Measurements from ENCODE around the gene GPRC5C. TPM values are rescaled to one million over a fixed set of nuclear protein-coding genes. Genes with fewer than 3 reads are reported as not detected.

The GPRC5C gene
- polyA plus RNA-seq, 1 donor from 2014 or later = 12.8 TPM

DNA sequence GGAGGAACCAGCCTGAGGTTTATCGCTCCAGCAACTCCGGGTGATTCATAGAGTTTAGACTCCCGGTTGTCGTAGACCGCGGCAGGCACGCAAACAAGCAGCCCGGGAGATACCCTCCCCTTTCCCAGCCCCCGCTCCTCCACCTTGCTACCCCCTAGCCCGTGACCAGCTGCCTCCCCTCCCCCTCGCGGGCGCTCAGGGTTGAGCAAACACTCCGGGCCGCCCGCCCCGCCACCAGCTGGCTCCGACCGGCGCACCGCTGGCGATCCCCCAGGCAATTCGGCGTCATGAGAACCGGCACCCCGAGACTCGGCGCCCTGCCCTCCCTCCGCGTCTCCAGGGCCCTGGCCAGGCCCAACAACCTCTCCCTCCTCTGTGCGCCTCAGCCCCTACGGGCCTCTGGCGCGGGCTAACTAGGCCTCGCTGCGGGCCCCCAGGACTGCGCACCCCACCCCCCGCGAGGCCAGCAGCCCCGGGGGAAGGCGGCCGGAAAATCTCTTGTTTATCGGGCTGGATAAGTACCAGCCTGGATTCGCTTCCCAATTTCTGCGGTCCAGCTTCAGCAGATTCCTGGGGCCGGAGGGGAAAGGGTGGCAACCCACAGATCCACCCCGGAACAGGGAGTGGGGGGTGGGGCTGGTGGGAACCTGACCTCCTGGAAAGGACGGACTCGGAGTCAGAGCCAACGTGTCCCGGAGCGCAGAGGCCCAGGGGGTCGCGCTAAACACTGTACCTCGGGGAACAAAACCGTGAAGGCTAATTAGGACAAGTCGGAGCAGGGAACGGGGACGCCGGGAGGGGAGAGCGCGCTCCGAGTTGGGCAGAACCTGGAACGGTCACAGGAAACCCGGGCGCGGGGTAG is 951 bp upstream of the GPRC5C start:
- no peaks in the 10 kb centered on the region for H3K9me2 ChIP-seq (ENCODE audit: insufficient read depth, low read length)
- H3F3A ChIP-seq (ENCODE audit: insufficient read depth, low read length, poor library complexity, severe bottlenecking) = no peaks in the 10 kb centered on the region
- no peaks in the 10 kb centered on the region for H3K79me2 ChIP-seq (replicated peaks; ENCODE audit: insufficient read depth, low read length)
- H3K4me3 ChIP-seq (ENCODE audit: low read length) = peak overlapping the region; percentile 83
- peak overlapping the region; percentile 83 for H3K4me2 ChIP-seq (ENCODE audit: low read length)
- H4K20me1 ChIP-seq (ENCODE audit: insufficient read depth) = no peaks in the 10 kb centered on the region
- H3K36me3 ChIP-seq (ENCODE audit: insufficient read depth, low read length) = no peaks in the 10 kb centered on the region
- peak overlapping the region; percentile 73 for H2AFZ ChIP-seq (ENCODE audit: low read depth, low read length)
- TF ChIP-seq POLR2AphosphoS5 (IDR thresholded peaks at IDR 0.05) (no peak), TAF1 (IDR thresholded peaks at IDR 0.05; ENCODE audit: low read depth) (peak; percentile 5), EZH2 (IDR thresholded peaks at IDR 0.05; ENCODE audit: borderline replicate concordance, insufficient read depth, low read length, poor library complexity, severe bottlenecking) (peak; percentile 36)
- TF ChIP-seq, protein P1, sequence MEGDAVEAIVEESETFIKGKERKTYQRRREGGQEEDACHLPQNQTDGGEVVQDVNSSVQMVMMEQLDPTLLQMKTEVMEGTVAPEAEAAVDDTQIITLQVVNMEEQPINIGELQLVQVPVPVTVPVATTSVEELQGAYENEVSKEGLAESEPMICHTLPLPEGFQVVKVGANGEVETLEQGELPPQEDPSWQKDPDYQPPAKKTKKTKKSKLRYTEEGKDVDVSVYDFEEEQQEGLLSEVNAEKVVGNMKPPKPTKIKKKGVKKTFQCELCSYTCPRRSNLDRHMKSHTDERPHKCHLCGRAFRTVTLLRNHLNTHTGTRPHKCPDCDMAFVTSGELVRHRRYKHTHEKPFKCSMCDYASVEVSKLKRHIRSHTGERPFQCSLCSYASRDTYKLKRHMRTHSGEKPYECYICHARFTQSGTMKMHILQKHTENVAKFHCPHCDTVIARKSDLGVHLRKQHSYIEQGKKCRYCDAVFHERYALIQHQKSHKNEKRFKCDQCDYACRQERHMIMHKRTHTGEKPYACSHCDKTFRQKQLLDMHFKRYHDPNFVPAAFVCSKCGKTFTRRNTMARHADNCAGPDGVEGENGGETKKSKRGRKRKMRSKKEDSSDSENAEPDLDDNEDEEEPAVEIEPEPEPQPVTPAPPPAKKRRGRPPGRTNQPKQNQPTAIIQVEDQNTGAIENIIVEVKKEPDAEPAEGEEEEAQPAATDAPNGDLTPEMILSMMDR (IDR thresholded peaks at IDR 0.05; ENCODE audit: poor library complexity, severe bottlenecking) = no peak
- no peak overlapping the region for H3K27ac ChIP-seq (ENCODE audit: low read length)
- peak overlapping the region; percentile 68 for H3K9ac ChIP-seq (ENCODE audit: low read length)
- H3K9me3 ChIP-seq (ENCODE audit: low read length) = no peaks in the 10 kb centered on the region
- peaks cover 43% of the 10 kb centered on the region for H3K27me3 ChIP-seq (ENCODE audit: insufficient read depth, low read depth, low read length)

DNA sequence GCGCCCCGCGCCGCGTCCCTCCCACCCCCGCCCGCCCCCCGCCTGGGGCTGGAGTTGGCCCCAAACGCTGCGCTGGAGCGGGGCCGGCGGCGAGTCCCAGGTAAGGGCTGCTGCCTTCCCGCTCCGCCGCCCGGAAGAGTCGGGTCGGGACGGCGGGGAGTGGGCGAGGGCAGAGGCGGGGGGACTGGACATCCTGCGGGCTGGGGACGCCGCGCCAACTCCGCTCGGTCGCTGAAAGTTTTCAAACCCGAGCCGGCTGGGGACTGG is 469 bp downstream of the GPRC5C start:
- Histone ChIP-seq H3K36me3 (ENCODE audit: insufficient read depth, low read length) (no peaks in the 10 kb centered on the region), H3K27ac (ENCODE audit: low read length) (no peak overlapping the region), H3F3A (ENCODE audit: insufficient read depth, low read length, poor library complexity, severe bottlenecking) (no peaks in the 10 kb centered on the region), H4K20me1 (ENCODE audit: insufficient read depth) (no peaks in the 10 kb centered on the region), H2AFZ (ENCODE audit: low read depth, low read length) (no peak overlapping the region), H3K27me3 (ENCODE audit: insufficient read depth, low read depth, low read length) (peaks cover 43% of the 10 kb centered on the region), H3K79me2 (replicated peaks; ENCODE audit: insufficient read depth, low read length) (no peaks in the 10 kb centered on the region), H3K9me2 (ENCODE audit: insufficient read depth, low read length) (no peaks in the 10 kb centered on the region), H3K9me3 (ENCODE audit: low read length) (no peaks in the 10 kb centered on the region), H3K4me3 (ENCODE audit: low read length) (peak overlapping the region; percentile 83), H3K4me2 (ENCODE audit: low read length) (no peak overlapping the region), H3K9ac (ENCODE audit: low read length) (peak overlapping the region; percentile 68)
- TF ChIP-seq EZH2 (IDR thresholded peaks at IDR 0.05; ENCODE audit: borderline replicate concordance, insufficient read depth, low read length, poor library complexity, severe bottlenecking) (no peak), TAF1 (IDR thresholded peaks at IDR 0.05; ENCODE audit: low read depth) (no peak), POLR2AphosphoS5 (IDR thresholded peaks at IDR 0.05) (no peak)
- TF ChIP-seq, protein P1 (IDR thresholded peaks at IDR 0.05; ENCODE audit: poor library complexity, severe bottlenecking) = no peak

GRCh38 chr17:74432766-74433391 is 991 bp downstream of the GPRC5C start:
- Histone ChIP-seq H3K4me3 (ENCODE audit: low read length) (peak overlapping the region; percentile 83), H3K27me3 (ENCODE audit: insufficient read depth, low read depth, low read length) (peaks cover 43% of the 10 kb centered on the region), H3K9ac (ENCODE audit: low read length) (peak overlapping the region; percentile 68), H3K9me3 (ENCODE audit: low read length) (no peaks in the 10 kb centered on the region), H3K9me2 (ENCODE audit: insufficient read depth, low read length) (no peaks in the 10 kb centered on the region), H3K27ac (ENCODE audit: low read length) (no peak overlapping the region), H2AFZ (ENCODE audit: low read depth, low read length) (no peak overlapping the region), H3K36me3 (ENCODE audit: insufficient read depth, low read length) (no peaks in the 10 kb centered on the region), H3F3A (ENCODE audit: insufficient read depth, low read length, poor library complexity, severe bottlenecking) (no peaks in the 10 kb centered on the region), H4K20me1 (ENCODE audit: insufficient read depth) (no peaks in the 10 kb centered on the region), H3K4me2 (ENCODE audit: low read length) (no peak overlapping the region), H3K79me2 (replicated peaks; ENCODE audit: insufficient read depth, low read length) (no peaks in the 10 kb centered on the region)
- TF ChIP-seq RAD21 (conservative IDR thresholded peaks at IDR 0.05) (no peak), POLR2AphosphoS5 (IDR thresholded peaks at IDR 0.05) (no peak), EP300 (conservative IDR thresholded peaks at IDR 0.05; ENCODE audit: poor library complexity, severe bottlenecking) (no peak), TAF1 (IDR thresholded peaks at IDR 0.05; ENCODE audit: low read depth) (no peak), MXI1 (conservative IDR thresholded peaks at IDR 0.05; ENCODE audit: poor library complexity, severe bottlenecking) (no peak), REST (IDR thresholded peaks at IDR 0.05; ENCODE audit: borderline replicate concordance) (no peak), SMC3 (conservative IDR thresholded peaks at IDR 0.05; ENCODE audit: poor library complexity) (no peak), EZH2 (IDR thresholded peaks at IDR 0.05; ENCODE audit: borderline replicate concordance, insufficient read depth, low read length, poor library complexity, severe bottlenecking) (no peak)
- TF ChIP-seq, protein P1 (IDR thresholded peaks at IDR 0.05; ENCODE audit: poor library complexity, severe bottlenecking) = no peak

Measured in neural cell (in vitro differentiated cells).